Activated B cell treated with CpG ODN at 0.5 μM for 24 hours (primary cell): ENCODE results near the gene HOXD12. TPM values are rescaled to one million over a fixed set of nuclear protein-coding genes. Genes with fewer than 3 reads are reported as not detected.

Experiments used
- ATAC-seq: fragments of 200-7000 bp; cut with Tn5 transposase; one replicate; pipeline ENCODE4 v1.10.0; 2021; ENCODE audit warnings: low read depth, mild to moderate bottlenecking, moderate library complexity
- CTCF ChIA-PET: fragments of 350-600 bp; sonication (Branson Sonifier 250); formaldehyde crosslinking; loops from one replicate; lab custom pipeline; 2021; ENCODE audit warnings: antibody characterized with exemption; lab: Charles Lee
- POLR2A ChIA-PET: fragments of 350-600 bp; sonication (Branson Sonifier 250); formaldehyde crosslinking; loops from one replicate; lab custom pipeline; 2021; ENCODE audit warnings: antibody characterized with exemption; lab: Charles Lee
- DNase-seq: peaks from one replicate; pipeline ENCODE4 v3.0.0; 2022
- H3K27ac Mint-ChIP-seq: one replicate; pipeline ENCODE4 v1.8.0; 2020; ENCODE audit warnings: mixed read lengths
- H3K27me3 Mint-ChIP-seq: one replicate; pipeline ENCODE4 v1.8.0; 2021; ENCODE audit warnings: mixed read lengths
- H3K36me3 Mint-ChIP-seq: one replicate; pipeline ENCODE4 v1.8.0; 2021; ENCODE audit warnings: low read depth, mixed read lengths
- H3K4me1 Mint-ChIP-seq: one replicate; pipeline ENCODE4 v1.8.0; 2021; ENCODE audit warnings: mixed read lengths
- H3K4me3 Mint-ChIP-seq: one replicate; pipeline ENCODE4 v1.8.0; 2020; ENCODE audit warnings: mild to moderate bottlenecking, mixed read lengths
- H3K9me3 Mint-ChIP-seq: one replicate; pipeline ENCODE4 v1.8.0; 2020; ENCODE audit warnings: mixed read lengths
- CTCF ChIP-seq: fragments of 200-600 bp; IDR thresholded peaks from one replicate; pipeline ENCODE4 v1.8.0; 2022; ENCODE audit warnings: antibody characterized with exemption, mild to moderate bottlenecking
- intact Hi-C: fragments of 100-400 bp; cut with micrococcal nuclease; formaldehyde crosslinking; loops from one replicate; pipeline ENCODE4 v1.15.1; 2024
- total RNA-seq: library from RNA; stranded (reverse); gene quantifications from 2 replicates; pipeline ENCODE4 v1.2.3, GENCODE V29; 2022

Gene HOXD12
- total RNA-seq, 1 donor from 2014 or later, result not detected

GRCh38 chr2:176114120-176114929 lies 14.7 kb downstream of the HOXD12 start:
- ChIA-PET CTCF (no interaction called here), POLR2A (interaction anchor here (0.5 kb wide), 1 partner anchor 857 kb away, joined by 3 read pairs; no protein-coding TSS in a partner anchor)
- DNase-seq (no peak), ATAC-seq (no peak)
- peaks cover 6% of the 10 kb centered on the region for H3K4me1 Mint-ChIP-seq
- TF ChIP-seq CTCF, result no peak
- no peak overlapping the region for H3K4me3 Mint-ChIP-seq
- no peak overlapping the region for H3K27ac Mint-ChIP-seq
- H3K27me3 Mint-ChIP-seq, result peaks cover 73% of the 10 kb centered on the region
- intact Hi-C loops, result no loop called here
- no peaks in the 10 kb centered on the region for H3K9me3 Mint-ChIP-seq
- H3K36me3 Mint-ChIP-seq, result no peaks in the 10 kb centered on the region

GRCh38 chr2:176114930-176115625 lies 15.5 kb downstream of the HOXD12 start:
- CTCF ChIA-PET, result no interaction called here
- H3K4me3 Mint-ChIP-seq, result no peak overlapping the region
- intact Hi-C loops, result no loop called here
- ATAC-seq (no peak), DNase-seq (no peak)
- POLR2A ChIA-PET, result interaction anchor here (0.5 kb wide), 1 partner anchor 858 kb away, joined by 3 read pairs; no protein-coding TSS in a partner anchor
- H3K9me3 Mint-ChIP-seq, result no peaks in the 10 kb centered on the region
- H3K4me1 Mint-ChIP-seq, result peaks cover 6% of the 10 kb centered on the region
- H3K36me3 Mint-ChIP-seq, result no peaks in the 10 kb centered on the region
- no peak for TF ChIP-seq CTCF
- H3K27ac Mint-ChIP-seq, result no peak overlapping the region
- H3K27me3 Mint-ChIP-seq, result peaks cover 74% of the 10 kb centered on the region

GRCh38 chr2:176115883-176116813 lies 16.6 kb downstream of the HOXD12 start, which contains the start of gene HOXD10:
HOXD10 (plus strand) TSS chr2:176116778; CDS start chr2:176116834, 56 bp downstream.
- peaks cover 75% of the 10 kb centered on the region for H3K27me3 Mint-ChIP-seq
- POLR2A ChIA-PET, result no interaction called here
- TF ChIP-seq CTCF, result no peak
- H3K4me3 Mint-ChIP-seq, result no peak within 1 kb of the TSS
- CTCF ChIA-PET, result no interaction called here
- no peak for DNase-seq
- intact Hi-C loops, result no loop called here
- H3K36me3 Mint-ChIP-seq, result no peaks in the 10 kb centered on the region
- no peak for ATAC-seq
- H3K27ac Mint-ChIP-seq, result no peak within 1 kb of the TSS
- H3K9me3 Mint-ChIP-seq, result no peaks in the 10 kb centered on the region
- H3K4me1 Mint-ChIP-seq, result peaks cover 4% of the 10 kb centered on the region

GRCh38 chr2:176117162-176117822 lies 17.7 kb downstream of the HOXD12 start:
- Mint-ChIP-seq H3K27ac (no peak overlapping the region), H3K27me3 (peaks cover 68% of the 10 kb centered on the region), H3K4me3 (no peak overlapping the region), H3K36me3 (no peaks in the 10 kb centered on the region), H3K4me1 (peaks cover 3% of the 10 kb centered on the region), H3K9me3 (no peaks in the 10 kb centered on the region)
- DNase-seq (no peak), ATAC-seq (no peak)
- POLR2A ChIA-PET, result interaction anchor here (0.6 kb wide), 1 partner anchor 1160 kb away, joined by 8 read pairs; no protein-coding TSS in a partner anchor
- CTCF ChIA-PET, result no interaction called here
- no peak for TF ChIP-seq CTCF
- intact Hi-C loops, result no loop called here
